GM18505 (cell line): ENCODE data around the gene FKBP5.

Experiments
- ATAC-seq: cut with Tn5 transposase; IDR thresholded peaks from one replicate; pipeline ENCODE4 v1.9.1; 2021; ENCODE audit not compliant: unreplicated experiment
- POLR2A ChIP-seq: IDR thresholded peaks from 4 replicates; pipeline ENCODE4 v1.6.1; 2011; ENCODE audit warnings: borderline replicate concordance; ENCODE audit not compliant: insufficient read depth, insufficient read length; ENCODE audit errors: extremely low read depth

Gene FKBP5

GRCh38 chr6:35648203-35648602, 40.5 kb downstream of the FKBP5 start:
- ATAC-seq, result no peak
- TF ChIP-seq POLR2A, result no peak

DNA sequence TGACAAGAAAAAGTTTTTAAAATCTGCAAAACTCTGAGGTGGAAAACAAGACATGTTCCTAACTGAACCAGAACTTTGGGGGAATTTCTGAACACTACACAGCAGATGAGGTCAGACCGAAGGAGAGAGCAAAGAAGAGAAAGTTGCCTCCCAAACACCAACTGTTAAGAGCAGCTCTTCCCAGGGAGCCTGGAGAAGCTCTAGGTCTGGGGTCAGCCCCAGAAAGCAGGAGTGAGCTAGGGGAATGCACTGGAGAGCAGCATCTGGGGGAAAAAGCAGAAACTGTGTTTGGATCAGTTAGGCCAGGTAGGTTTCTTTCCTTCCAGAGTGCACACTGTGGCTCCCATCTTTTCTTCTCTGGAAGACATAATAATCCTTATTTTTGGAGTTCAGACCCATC, 41.3 kb downstream of the FKBP5 start:
- TF ChIP-seq POLR2A, result no peak
- no peak for ATAC-seq

- no peak for ATAC-seq
- no peak for TF ChIP-seq POLR2A
Measured at GRCh38 chr6:35643162-35643535, 45.6 kb downstream of the FKBP5 start.

DNA sequence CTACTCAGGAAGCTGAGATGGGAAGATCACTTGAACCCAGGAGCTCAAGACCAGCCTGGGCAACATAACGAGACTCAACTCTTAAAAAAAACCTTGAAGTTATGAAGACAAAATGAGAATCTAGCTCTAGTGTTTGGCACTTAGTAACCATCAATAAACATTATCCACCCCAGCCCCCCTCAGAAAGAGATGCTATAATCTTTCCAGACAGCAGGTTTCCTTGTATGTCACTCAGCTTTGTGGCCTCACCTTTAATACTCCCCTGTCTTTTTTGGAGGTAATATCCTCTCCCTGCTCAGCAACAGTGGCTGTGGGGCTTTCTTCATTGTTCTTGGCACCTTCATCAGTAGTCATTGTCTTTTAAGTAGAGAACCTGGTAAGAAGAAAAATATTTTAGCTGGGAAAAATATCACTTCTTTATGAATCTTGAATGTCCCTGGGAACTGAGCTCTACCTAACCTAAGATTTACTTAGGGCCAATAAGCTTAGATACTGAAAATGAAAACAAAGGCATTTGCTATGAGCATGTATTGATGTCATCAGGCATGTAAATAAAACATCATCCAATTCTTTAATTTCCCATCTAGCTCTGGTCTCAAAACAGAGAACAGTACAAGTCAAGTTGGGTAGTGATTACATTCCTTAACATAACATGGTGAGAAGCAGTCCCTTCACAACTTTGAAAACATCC, 46.1 kb downstream of the FKBP5 start:
- no peak for TF ChIP-seq POLR2A
- no peak for ATAC-seq

DNA sequence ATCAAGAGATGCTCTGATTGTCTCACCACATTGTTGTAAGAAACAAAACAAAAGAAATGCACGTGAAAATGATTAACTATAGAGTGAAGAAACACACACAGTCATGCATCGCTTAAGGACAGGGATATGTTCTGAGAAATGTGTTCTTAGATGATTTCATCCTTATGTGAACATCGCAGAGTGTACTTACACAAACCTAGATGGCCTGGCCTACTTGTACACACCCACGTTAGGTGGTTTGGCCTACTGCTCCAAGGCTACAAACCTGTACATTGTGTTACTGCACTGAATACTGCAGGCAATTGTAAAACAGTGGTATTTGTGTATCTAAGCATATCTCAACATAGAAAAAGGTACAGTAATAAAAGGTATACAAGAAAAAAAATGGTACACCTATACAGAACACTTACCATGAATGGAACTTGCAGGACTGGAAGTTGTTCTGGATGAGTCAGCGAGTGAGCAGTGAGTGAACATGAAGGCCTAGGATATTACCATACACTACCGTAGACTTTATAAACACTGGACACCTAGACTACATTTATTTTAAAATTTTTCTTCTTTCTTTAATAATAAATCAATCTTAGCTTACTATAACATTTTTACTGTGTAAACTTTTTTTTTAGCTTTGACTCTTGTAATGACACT, 48.6 kb downstream of the FKBP5 start:
- ATAC-seq, result no peak
- no peak for TF ChIP-seq POLR2A

GRCh38 chr6:35638679-35639078, 50.0 kb downstream of the FKBP5 start:
- TF ChIP-seq POLR2A, result no peak

DNA sequence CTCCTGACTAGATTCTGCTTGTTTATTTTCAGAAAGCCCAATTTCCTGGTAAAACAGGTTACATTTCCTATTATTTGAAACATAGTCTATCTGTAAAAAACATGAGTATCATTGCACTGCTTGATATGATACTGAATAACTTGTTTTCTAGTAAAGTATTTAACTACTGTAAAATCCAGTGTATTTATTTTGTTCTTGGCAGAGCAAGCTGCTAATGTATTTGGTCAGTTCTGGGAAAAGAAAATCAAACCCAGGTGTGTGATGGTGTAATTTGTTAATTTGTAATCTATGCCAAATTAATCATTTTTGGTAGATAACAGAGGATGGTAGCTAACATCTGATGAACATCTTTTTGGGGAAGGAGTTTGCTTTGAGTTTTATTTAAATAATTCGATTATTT, 50.8 kb downstream of the FKBP5 start:
- no peak for ATAC-seq
- TF ChIP-seq POLR2A, result no peak

More at GRCh38 chr6:35638679-35639078, 50.0 kb downstream of the FKBP5 start:
- no peak for ATAC-seq

DNA sequence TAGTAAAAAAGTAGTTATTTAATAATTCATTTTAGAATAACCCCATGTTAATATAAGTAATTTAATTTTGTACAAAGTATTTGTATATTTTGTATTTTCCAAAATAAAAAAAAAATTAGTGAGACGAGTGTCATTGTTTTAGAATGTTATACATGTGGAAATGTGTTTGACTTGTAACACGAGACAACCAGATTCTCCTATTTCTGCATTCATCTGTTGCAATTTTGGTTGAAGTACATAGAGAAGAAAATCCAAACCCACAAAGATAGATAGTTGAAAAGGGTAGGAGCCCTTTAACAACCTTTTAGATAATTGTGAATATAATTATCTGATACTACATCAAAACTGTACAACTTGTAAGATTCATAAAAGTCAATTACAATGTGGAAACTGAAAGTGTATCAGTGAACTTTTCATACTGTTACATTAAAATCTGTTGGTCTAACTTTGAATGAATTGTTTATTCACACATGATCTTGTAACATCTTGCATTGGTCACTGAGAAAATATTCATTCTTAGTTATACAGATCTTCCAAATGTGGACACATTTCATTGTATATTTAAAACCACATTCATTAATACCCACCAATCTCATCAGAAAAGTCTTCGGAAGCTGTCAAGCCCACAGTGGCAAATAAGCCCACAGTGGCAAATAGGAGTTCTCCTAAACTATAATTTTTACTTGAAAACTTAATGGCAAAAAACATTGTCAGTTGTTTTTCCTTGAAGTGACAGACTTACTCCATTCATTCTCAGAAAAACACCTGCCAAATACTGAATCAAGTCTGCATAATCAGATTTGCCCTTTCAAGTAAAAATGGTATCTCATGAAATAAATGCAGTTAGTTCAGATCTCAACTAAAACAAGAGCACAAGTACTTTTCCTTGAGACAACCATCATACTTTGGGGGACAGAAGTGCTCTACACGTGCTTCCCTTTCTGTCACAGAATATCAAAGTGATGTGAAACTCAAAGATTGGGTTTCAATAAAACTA, 52.8 kb downstream of the FKBP5 start:
- no peak for TF ChIP-seq POLR2A
- no peak for ATAC-seq

GRCh38 chr6:35634316-35634715, 54.4 kb downstream of the FKBP5 start:
- TF ChIP-seq POLR2A, result no peak
- no peak for ATAC-seq

- no peak for TF ChIP-seq POLR2A
- ATAC-seq, result no peak
Measured at GRCh38 chr6:35633579-35634089, 55.1 kb downstream of the FKBP5 start.

- TF ChIP-seq POLR2A, result no peak
- ATAC-seq, result no peak
Measured at GRCh38 chr6:35629876-35630378, 58.8 kb downstream of the FKBP5 start.

DNA sequence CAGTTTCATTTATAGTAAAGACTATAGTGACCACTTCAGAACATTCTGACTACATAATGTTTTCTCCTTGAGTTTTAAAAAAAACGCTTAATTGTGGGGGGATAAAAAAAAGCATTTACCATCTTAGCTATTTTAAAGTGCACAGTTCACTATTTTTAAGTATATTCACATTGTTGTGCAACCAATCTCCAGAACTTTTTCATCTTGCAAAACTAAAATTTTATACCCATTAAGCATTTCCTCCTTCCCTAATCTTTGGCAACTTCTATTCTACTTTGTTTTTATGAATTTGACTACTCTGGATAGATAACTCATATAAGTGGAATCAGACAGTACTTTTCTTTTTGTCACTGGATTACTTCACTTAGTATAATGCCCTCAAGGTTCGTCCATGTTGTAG, 62.3 kb downstream of the FKBP5 start:
- no peak for ATAC-seq
- no peak for TF ChIP-seq POLR2A
